ENCODE measurements around the gene HSD17B10.
"Not testable (repeated sequence)": the region's sequence is repeated elsewhere in the genome, so short reads cannot be mapped to it uniquely, and the experiment has no call there.

HSD17B10 gene

GRCh38 chrX:53420351-53420750 is 13.8 kb downstream of the HSD17B10 start:
- not testable (repeated sequence) for H3K27me3 Mint-ChIP-seq, H3K27ac Mint-ChIP-seq, H3K9me3 Mint-ChIP-seq, DNase-seq, ATAC-seq
- H3K4me3 Mint-ChIP-seq = peak overlapping the region; percentile 92
- peaks cover 22% of the 10 kb centered on the region for H3K36me3 Mint-ChIP-seq (ENCODE audit: low read depth)
- peaks cover 26% of the 10 kb centered on the region for H3K4me1 Mint-ChIP-seq

- ATAC-seq (no peak), DNase-seq (no peak)
- Mint-ChIP-seq H3K9me3 (no peaks in the 10 kb centered on the region), H3K4me1 (peaks cover 1% of the 10 kb centered on the region), H3K27ac (no peak overlapping the region), H3K27me3 (no peaks in the 10 kb centered on the region), H3K4me3 (no peak overlapping the region), H3K36me3 (ENCODE audit: low read depth) (peaks cover 34% of the 10 kb centered on the region)
These were observed 21.7 kb downstream of the HSD17B10 start for GRCh38 chrX:53412446-53412845.

DNA sequence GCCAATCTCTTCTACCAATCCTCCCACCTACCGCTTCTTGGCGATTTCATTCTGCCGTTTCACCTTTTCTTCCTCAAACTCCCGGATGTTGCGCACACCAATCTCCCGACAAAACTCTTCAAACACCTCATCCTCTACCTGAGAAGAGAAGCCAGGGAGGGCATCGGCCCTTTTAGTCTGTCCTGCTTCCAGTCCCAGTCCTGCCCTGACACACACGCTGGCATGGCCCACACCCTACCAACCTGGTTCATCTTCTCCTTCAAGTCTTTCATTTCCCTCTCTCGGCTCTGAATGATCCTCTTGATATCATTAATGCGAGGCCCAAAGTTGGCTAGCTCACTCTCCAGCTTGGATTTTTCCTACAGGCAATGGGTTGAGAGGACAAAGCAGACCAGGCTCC is 30.6 kb downstream of the HSD17B10 start:
- no peak for DNase-seq
- Mint-ChIP-seq H3K4me3 (no peak overlapping the region), H3K27me3 (no peaks in the 10 kb centered on the region), H3K9me3 (no peaks in the 10 kb centered on the region), H3K36me3 (ENCODE audit: low read depth) (peaks cover 38% of the 10 kb centered on the region), H3K27ac (no peak overlapping the region), H3K4me1 (no peaks in the 10 kb centered on the region)
- ATAC-seq = no peak

DNA sequence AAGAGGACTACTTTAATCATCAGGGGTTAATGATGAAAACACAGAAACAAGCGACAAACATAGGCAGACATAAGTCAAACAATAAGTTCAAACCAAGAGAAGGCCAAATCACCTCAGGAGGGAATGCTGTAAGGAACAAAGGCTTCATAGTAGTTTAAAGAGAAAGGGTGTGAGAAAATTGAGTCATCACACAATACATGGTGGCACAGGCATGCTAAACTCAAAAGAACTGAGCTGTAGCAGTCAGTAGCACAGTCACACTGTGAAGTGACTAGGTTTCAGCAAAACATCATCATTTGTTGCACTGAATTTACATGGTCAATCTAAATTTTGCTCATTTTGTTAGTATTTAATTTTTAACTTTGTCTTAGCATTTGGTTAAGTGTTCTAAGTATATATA is 36.0 kb downstream of the HSD17B10 start:
- Mint-ChIP-seq H3K27ac (no peak overlapping the region), H3K36me3 (ENCODE audit: low read depth) (peaks cover 51% of the 10 kb centered on the region), H3K27me3 (no peaks in the 10 kb centered on the region)

DNA sequence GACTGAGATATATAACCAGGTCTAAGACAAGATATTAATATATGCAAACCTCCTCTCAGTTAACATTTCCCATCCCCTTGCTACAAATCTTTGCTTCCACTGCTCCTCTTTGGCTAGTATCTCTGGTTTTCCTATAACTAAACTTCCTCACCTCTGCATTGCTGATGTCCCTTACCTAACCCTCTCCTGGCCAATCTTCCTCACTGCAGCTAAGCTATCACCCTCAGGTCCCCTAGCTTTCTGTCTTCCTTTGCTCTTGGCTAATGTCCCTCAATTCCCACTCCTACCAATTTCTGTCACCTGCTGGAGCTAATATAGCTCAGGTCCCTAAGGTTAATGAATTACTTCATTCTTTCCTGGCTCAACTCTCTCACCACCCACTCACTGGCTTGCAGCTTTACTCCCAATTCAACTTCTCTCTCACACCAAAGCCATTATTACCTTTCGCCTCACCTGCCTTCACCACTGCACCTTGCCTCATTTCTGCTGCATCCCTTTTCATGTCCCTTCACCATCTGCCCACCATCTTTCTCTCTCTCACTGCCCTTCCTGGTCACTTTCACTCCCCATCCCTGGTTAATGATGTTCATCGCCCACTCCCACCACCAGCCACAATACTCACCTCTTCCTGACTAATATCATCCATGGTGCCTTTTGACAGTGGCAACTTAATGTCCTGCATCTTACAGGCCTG is 38.4 kb downstream of the HSD17B10 start:
- H3K9me3 Mint-ChIP-seq = no peaks in the 10 kb centered on the region
- H3K4me3 Mint-ChIP-seq = no peak overlapping the region
- no peaks in the 10 kb centered on the region for H3K4me1 Mint-ChIP-seq
- peak overlapping the region; percentile 15 for H3K27ac Mint-ChIP-seq
- DNase-seq (no peak), ATAC-seq (no peak)
- H3K36me3 Mint-ChIP-seq (ENCODE audit: low read depth) = peaks cover 39% of the 10 kb centered on the region
- H3K27me3 Mint-ChIP-seq = no peaks in the 10 kb centered on the region

More for the DNA sequence above, 36.0 kb downstream of the HSD17B10 start:
- DNase-seq = no peak
- no peak for ATAC-seq
- H3K4me1 Mint-ChIP-seq = no peaks in the 10 kb centered on the region
- H3K4me3 Mint-ChIP-seq = no peak overlapping the region
- no peaks in the 10 kb centered on the region for H3K9me3 Mint-ChIP-seq

- H3K9me3 Mint-ChIP-seq = no peaks in the 10 kb centered on the region
- DNase-seq = no peak
- no peaks in the 10 kb centered on the region for H3K27me3 Mint-ChIP-seq
- peaks cover 19% of the 10 kb centered on the region for H3K36me3 Mint-ChIP-seq (ENCODE audit: low read depth)
- no peak overlapping the region for H3K27ac Mint-ChIP-seq
- no peak overlapping the region for H3K4me3 Mint-ChIP-seq
- no peaks in the 10 kb centered on the region for H3K4me1 Mint-ChIP-seq
- ATAC-seq = no peak
These were observed 50.6 kb downstream of the HSD17B10 start for GRCh38 chrX:53383376-53384076.

All from activated naive CD8-positive, alpha-beta T cell treated with anti-CD3 and anti-CD28 coated beads, Interleukin-2, amount 50 U/mL, for 24 hours (primary cell).